HG03442 (cell line): ENCODE results near the gene CTAGE15.

ENCODE experiments used
- ATAC-seq: cut with Tn5 transposase; IDR thresholded peaks from one replicate; pipeline ENCODE4 v1.9.1; 2021; ENCODE audit warnings: mild to moderate bottlenecking, moderate library complexity; ENCODE audit not compliant: unreplicated experiment

CTAGE15 gene

GRCh38 chr7:143621175-143621574, 49.6 kb downstream of the CTAGE15 start:
- ATAC-seq, result peak; percentile 32

DNA sequence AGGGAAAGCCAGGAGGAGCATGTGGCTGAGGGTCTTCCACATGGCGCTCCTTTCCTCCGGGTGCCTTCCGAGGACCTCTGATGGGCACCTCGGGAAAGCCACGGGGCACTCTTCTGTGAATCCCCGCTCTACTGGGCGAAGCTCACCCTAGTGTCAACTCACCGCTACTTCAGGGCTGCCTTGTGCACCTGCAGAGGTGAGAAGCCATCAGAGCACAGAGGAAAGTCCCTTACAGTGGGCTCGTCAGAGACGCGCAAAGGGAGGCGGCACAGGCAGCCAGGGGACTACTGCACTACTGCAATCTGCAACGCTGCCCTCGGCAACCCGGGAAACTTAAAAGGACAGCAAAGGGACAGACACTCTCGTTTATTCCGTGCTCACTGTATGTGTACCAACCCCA, 50.5 kb downstream of the CTAGE15 start:
- peak; percentile 19 for ATAC-seq
